MV-4-11 (cell line): ENCODE data around the gene KCNAB2.

ENCODE experiments used
- DNase-seq: peaks from one replicate; lab custom pipeline; 2025; lab: John Stamatoyannopoulos, UW

KCNAB2 gene

DNA sequence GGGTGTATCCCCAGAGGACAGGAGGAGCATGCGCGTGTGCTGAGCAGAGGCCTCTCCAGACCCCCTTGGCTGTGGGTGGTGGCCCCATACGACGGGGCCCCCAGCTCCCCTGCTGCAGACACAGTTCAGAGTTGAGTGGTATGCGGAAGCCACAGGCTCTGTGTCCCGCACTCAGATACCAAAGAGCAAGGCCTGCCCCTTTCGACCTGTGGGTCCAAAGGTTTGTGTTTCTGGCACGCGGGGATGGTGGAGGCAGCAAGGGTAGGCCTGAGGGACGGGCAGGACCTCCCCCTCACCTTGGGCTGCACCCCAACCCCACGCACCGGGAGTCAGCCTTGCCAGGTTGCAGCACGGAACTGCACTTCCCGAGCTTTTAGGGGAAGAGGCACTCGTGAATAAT, at the start of gene KCNAB2:
Gene KCNAB2, plus strand, starts transcription at position 328 of the 400 bp plus-strand sequence. CDS start 5,649 bp downstream, outside the sequence.
- DNase-seq = no peak

DNA sequence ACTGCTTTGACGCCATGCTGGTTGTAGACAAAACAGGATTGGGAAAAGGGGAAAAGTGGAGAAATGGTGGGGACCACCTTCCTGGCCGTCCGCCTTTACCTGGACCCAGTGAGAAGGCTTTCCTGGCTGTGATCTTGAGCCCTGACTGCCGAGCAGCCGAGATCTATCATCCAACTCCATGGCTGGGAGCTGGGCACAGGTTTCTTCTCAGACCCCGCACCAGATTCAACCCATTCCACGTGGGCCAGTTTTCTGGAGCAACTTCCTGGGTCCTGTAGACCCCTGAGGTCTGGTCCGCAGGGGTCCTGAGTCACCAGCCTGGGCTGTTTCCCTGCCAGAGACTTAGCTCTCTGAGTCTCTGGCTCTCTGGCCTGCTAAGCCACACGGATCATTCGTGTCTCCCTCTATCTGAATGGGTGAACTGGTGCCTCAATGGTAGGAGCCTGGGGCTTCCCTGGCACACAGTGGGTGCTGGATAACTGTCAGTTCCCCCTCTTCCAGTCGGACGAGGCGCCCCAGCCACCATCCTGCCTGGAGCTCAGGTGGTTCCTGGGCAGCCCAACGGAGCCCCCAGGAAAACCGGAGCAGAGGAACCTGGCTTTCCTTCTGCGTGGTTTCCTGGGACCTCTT, 48.9 kb upstream of the KCNAB2 start:
- DNase-seq = no peak

DNA sequence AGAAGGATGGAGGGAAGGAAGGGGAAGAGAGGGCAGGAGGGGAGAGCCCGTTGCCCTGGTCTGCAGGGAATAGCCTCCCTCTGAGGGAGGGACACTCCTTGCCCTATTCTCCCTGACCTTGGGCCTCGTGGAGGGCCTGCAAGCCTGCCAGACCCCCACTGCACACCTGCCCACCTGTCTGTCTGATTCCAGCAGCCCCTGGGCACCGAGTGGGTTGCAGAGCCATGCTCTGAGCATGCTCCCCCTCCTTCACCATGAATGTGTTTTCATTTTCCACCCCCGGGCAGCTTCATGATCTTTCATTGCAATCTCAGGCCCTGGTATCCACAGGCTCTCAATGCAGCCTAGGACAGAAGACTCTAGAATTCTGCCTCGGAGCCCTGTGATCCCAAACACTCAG, 48.4 kb upstream of the KCNAB2 start:
- no peak for DNase-seq

DNA sequence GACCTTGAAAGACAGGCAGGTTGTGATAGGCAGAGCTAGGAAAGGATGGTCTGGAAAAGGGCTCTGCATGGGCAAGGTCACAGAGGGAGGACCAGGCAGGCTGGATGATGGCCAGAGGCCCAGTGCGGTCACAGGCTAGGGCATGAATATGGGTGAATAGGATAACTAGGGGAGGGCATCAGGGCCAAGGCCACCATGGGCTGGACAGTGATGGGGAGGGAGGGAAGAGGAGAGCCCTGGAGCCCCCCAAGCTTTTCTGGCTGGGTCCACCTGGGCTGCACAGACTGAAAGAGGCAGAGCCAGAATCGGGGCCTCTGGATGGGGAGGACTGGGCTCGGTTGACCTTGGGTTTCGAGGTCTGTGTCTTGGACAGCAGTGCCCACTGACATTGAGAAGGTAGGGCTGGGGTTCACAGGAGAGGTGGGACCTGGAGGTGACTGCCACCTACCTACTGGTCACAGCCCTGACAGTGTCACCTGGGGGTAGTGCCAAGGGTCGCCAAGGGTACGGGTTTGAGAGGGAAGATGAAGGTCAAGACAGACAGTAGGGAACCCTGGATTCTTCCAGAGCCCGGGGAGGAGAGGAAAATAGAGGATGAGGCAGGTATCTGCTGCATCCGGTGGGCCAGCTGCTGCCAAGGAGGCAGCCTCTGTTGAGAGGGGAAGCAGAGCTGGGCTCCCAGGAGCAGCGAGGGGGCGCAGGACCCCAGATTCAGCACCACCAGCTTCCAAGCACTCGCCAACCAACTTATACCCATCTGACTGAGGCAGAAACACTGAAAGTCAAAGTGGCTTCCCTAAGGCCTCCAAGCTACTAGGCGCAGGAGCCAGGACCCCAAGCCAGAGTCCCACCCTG, 47.4 kb upstream of the KCNAB2 start:
- no peak for DNase-seq

DNA sequence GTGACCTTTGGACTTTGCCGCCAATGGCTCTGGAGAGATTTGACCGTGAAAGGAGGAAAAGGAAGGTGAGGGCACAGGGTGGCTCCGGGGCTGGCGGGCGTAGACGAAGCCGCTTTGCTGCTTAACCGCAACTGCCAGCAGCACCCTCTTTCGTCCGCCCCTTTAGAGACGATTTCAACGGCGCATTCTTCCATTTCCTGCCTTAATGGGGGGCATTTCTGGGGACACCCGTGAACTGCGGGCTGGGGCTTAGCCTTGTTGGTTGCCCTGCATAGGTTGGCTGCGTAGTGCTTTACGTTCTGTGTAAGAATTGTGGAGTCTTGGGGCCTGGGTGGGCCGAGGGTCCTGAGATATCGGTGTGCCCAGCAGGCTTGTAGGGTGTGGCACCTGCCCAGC, 46.8 kb upstream of the KCNAB2 start:
- no peak for DNase-seq

DNA sequence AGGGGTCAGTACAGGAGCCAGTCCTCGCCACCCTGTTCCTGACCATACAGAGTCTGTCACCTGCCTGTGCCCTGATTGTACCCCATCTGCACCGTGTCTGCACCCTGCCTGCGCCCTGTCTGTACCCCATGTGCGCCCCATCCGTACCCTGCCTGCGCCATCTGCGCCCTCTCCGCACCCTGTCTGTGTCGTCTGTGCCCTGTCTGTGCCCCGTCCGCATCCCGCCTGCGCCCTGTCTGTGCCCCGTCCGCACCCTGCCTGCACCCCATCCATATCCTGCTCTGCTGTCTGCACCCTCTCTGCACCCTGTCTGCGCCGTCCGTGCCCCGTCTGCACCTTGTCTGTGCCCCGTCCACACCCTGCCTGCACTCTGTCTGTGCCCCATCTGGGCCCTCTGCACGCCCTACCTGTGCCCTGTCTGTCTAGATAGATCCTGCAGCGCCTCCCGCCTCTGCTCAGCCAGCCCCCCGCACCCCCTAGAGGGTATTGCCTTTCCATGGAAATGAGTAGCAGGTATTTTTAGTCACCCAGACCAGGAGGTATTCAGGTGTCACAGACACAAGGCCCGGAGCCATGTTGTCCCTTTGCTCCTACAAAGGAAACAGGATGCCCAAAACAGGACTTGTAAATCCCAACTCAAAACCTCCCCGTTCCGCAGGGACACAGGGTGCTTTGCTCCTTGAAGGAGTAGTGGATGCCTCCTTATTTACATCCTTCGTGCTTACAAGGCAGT, 45.8 kb upstream of the KCNAB2 start:
- DNase-seq = no peak

DNA sequence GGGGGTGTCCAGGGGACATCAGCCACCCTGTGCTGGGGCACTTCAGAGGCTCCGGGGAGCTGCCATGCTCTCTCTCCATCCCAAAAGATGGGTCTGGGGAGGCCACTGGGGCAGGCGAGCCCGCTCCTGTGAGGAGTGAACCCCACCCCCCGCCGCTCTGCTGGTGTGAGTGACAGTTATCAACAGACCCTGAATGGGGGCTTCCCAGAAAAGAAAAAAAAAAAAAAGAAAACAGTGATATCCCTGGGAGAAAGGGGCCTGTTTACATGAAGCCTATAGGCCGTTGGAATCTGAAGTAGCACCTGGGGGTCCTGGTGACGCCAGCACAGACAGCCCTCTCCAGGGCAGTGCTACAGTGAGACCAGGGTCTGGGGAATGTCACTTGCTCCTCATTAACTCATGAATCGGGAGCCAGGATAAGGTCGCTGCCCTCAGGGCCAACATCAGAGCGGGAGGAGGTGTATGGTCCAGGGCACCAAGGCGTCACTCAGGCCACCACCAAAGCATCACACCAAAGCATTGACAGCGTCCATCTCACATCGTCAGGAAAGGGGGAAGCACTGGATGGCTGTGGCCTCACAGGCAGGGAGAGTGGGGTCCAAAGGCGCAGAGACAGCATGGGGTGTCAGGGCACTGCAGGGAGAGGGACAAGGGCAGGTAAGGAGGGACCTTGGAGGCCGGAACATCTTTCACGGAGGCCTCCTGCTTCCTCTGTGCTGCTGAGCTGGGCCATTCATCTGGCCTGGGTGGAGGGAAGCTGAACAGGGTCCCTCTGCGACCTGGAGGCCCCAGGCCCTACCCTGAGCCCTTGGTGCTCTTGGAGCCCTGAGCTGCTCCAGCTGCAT, 45.0 kb upstream of the KCNAB2 start:
- DNase-seq = no peak

DNA sequence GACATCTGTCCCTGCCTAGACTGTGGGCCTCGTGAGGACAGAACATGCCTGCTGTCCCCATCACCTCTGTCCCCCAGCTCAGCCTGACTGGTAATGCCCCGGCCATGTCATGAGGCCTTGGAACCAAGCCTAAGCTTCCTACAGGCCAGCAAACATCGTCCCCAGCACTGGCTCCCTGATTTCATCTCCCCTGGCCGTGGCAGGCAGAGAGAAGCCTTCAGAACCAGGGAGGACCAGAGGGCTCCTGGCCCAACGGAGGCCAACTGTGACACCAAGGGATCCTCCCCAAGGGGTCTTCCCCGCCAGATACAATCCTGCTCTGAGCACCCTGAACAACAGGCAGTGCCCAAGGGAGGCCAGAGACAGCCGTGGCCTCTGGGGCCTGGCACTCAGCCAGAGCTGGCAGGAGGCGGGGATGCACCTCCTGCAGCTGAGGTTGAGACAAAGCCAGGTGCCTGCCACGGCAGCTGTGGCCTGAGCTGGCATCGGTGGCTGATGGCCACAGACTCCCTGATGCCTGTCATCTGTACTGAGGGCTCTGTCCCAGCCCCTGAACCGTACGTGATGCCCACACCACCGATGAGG, 43.6 kb upstream of the KCNAB2 start:
- DNase-seq = no peak

DNA sequence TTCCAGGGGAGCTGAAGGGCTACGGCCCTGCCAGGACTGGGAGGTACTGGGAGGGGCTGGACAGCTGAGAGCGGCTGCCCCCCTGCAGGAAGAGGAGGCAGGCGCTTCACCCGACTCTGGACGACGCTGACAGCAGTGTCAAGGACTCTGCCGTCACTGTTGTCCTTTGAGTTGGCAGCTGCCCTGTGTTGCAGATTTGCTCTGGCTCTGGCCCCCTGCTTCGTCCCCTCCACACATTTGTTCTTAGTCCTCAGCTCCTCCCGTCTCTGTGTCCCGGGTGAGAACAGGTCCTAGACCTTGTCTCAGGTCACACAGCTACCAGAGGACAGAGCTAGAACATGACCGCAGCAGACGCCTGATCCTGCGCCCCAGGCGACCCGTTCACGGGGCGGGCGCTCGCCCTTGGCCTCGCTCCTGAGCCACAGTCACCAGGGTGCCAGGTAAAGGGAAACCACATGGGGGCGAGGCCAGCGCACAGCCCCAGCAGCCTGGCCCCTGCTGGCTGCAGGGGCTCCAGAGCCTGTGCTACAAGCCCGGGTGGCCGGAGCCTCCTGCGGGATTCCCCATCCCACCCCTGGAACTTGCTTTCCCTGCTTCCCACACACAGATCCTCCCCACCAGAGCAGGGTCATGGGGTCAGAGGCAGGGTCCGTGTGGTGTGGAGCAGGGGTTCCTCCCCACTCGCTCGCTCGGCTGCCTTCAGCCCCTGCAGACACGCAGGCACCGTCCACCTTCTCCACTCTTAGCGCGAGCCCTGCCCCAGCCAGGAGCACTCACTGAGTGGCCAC, 42.8 kb upstream of the KCNAB2 start:
- no peak for DNase-seq

DNA sequence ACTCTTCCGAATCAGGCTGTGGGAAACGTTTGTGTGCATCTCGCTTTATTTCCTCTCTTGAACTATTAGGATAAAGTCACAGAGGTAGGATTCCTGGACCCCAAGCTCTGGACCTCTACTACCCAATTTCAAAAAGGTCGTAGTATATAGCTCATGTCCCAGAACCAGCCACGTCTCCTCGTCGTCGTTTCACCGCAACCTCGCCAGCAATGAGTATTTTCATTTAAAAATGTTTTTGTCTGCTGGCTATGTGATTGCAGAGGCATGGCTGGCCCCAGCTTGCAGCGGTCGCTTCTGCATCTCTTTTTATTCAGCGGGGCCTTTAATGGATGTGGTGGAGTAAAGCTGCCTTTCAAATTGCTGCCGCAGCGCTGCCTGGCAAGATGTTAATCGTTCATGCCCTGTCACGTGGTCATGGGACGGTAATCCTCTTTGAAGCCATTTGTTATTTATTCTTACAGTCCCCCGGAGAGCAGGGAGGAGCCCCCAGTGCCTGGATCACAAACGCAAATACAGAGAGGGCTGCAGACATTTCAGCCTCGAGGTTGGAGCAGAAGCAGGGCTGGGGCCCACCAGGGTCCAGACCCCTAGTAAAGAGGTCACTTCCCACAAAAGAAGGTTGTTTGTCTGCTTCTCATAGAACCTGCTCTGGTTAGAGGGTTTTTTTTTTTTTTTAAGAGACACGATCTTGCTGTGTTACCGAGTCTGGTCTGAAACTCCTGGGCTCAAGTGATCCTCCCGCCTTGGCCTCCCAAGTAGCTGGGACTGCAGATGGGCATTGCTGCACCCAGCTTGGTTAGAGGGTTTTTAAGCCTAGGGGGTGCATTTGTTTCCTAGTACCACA, 41.9 kb upstream of the KCNAB2 start:
- no peak for DNase-seq

DNA sequence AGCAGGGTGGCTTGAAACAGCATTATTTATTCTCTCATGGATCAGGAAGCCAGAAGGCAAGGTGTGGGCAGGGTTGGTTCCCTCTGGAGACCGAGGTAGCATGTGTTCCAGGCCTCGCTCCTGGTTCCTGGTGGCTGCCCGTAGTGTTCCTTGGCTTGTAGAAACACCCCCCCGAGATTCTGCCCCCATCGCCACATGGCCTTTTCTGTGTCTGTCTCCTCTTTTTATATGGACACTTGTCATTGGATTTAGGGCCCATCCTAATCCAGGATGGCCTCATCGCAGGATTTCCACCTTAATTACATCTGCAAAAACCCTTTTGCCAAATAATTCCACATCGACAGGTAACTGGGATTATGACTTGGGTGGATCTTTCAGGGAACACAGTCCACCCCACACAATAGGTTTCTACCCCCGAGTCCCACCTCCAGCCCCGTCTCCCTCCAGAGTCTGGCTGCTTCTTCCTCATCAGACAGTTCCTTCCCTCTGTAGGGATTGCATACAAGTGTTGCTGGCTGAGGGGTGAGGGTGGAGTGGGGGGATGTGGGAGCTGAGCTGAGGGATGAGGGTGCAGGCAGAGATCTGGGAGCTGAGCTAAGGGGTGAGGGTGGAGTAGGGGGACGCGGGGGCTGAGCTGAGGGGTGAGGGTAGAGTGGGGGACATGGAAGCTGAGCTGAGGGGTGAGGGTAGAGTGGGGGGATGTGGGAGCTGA, 41.1 kb upstream of the KCNAB2 start:
- no peak for DNase-seq

DNA sequence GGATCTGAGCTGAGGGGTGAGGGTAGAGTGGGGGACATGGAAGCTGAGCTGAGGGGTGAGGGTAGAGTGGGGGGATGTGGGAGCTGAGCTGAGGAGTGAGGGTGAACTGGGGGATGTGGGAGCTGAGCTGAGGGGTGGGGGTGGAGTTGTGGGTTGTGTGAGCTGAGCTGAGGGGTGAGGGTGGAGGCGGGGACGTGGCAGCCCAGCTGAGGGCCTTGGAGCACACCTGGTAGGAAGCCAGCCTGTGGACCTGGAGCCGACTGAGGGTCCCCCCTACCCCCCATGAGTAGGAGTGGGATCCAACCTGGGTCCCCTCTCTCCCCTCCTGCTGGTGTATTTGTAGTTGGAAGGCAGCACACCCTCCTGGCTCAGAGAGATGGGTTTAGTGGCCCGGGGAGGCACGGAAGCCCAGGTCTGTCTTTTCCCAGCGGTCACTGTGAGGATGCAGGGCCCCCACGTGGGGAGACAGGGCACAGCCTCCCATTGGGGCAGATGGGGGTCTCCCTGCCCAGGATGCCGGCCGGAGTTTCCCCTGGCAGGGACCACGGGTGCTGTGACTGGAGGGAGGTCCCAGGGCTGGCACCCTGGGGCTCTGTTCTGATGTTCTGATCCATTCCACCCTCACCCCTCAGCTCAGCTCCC, 40.3 kb upstream of the KCNAB2 start:
- no peak for DNase-seq

DNA sequence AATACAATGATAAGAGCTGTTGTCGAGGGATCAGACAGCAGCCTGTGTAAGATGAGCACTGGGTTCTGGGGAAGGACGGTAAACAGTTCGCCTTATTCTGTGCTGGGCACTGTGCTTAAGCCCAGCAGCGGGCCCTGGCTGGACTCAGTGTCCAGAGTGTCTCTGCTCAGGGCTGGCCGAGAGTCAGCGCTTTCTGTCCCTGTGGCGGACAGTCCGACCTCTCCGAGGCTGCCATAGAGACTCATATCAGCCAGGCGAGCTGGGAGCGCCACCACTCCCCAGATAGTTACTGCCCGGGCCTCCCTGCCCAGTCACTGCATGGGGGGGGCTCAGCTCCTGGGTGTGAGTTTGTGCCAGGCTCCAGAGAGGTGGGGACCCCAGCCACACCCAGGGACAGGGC, 38.8 kb upstream of the KCNAB2 start:
- DNase-seq = no peak

DNA sequence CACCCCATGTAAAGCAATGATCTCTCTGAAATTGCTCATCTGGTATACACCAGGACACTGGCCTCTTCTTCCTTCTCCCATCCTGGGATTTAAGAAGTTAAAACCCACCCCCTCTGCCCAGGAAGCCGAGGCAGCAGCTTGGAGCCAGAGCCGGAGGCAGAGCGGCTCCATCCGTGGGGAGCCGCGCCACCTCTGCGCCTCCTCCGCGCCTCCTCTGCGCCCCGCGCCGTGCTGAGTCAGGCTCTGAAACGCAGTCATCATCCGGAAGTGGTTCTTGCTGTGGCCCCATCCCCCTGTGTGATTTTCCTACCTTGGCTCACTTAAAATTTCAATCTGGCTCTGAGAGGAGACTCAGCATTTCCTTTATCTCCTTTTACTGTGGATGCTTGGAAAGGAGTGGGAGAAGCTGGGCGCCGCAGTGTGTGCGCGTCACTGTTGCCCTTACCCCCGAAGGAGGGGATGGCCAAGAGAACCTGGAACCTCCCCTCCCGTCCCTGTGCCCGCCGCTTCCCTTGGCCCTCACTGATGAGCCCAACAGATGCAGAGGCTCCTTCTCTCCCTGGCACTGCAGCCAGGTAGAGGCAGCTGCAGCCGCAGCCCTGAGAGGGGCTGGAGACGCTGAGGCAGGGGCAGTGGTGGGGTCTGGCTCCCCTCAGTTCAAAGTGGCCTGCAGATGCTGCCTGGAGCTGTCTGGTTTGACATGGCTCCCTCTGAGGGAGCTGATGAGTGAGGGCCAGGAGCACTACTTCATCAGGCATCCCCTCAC, 38.2 kb upstream of the KCNAB2 start:
- no peak for DNase-seq

DNA sequence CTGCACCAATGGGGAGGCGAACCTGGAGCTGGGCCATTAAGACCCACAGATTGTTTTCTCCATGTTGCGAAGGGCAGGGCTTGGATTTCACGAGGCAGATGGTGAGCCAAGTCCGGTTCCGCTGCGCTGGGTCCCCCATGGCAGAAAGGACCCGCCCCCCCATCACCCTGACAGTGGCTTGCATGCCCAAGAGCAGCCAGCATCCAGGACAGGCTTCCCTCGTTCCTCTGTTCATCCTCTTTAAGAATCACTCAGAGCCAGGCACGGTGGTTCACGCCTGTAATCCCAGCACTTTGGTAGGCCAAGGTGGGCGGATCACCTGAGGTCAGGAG, 37.6 kb upstream of the KCNAB2 start:
- no peak for DNase-seq

DNA sequence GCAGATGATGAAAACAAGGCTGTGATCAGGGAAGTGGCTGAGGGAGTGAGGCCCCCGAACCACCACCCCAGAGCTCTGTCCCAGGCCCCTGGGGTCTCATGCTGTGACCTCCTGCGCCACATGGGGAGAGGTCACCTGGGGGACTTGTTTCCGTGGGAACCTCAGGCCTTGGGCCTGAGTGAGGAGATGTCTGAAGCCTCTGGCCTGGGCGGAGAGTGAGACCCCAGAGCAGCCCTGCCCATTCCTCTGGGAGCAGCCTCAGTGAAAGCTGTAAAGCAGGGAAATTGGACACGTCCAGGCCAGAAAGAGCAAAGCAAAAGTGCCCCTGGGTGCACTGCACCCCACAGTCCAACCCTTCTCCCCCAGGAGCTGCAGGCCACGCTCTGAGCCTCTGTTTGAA, 37.0 kb upstream of the KCNAB2 start:
- no peak for DNase-seq

DNA sequence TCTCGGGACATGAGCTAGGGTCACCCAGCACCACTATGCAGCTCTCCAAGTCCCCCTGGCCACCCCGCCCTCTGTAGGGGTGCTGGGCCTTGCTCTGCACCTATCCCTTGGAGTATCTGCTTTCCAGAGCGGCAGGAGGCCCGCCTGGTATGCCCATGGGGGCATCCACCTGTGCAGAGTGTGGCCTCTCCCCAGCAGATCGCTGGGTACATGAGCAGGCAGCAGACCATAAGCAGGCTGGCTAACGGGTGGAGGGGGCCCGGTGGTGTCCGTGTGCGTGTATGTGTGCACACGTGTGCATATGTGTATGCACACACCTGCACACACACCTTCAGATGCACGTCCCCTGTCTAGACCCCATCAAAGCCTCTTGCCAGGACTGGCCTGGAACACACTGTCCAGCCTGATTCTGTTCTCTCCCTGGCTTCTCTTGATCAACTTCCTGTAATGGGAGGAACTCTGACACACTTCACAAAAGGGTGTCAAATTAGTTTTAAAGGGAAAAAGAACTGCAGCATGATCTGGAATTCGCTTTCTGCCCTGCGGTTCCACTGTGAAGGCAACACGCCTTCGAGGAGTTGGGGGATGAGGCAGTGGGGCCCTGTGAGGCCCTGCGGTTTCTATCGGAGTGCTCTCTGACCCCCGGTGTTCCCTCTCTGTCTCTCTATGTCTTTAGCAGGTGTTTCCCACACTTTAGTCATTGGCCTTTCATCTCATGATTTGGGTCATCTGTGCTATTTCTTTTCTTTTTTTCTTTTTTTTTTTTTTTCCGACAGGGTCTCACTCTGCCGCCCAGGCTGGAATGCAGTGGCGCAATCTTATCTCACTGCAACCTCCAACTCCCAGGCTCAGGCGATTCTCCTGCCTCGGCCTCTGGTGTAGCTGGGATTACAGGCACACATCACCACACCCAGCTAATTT, 36.3 kb upstream of the KCNAB2 start:
- DNase-seq = no peak
